Activated CD4-positive, CD25-positive, alpha-beta regulatory T cell treated with anti-CD3 and anti-CD28 coated beads, Interleukin-2, amount 50 U/mL, for 16 hours (primary cell): ENCODE data around the gene YBX3.

Experiments
- DNase-seq: peaks from one replicate; pipeline ENCODE4 v3.0.0-alpha.2; 2020; ENCODE audit warnings: low read depth, low spot score

Gene YBX3

DNA sequence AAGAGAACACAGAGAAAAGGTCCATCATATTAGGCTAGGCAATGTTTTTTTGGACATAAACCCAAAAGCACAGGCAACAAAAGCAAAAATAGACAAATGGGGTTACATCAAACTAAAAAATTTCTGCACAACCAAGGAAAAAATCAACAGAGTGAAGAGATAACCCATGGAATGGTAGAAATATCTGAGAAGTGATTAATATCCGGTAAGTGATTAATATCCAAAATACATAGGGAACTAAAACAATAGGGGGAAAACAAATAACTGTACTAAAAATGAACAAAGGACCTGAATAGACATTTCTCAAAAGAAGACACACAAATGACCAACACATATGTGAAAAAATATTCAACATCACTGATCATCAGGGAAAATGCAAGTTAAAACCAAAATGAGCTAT, 53.6 kb downstream of the YBX3 start:
- DNase-seq = no peak

GRCh38 chr12:10668526-10668925, 54.6 kb downstream of the YBX3 start:
- no peak for DNase-seq

DNA sequence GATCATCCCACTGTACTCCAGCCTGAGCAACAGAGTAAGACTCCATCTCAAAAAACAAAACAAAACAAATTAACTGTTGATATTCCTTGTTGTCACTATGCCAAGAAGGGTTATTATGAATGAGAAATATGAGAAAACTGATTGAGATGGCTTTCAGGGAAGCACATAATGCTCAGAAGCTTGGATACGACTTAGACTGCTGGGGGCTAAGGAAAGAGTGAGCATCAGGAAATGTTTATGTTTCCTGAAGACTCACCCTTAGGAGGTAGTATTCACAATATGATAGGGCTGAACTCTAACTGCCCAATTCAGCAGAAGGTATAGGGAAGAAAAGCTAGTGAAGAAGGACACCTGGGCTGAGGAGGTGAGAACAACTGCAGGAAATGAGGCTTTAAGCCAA, 55.5 kb downstream of the YBX3 start:
- DNase-seq = no peak

DNA sequence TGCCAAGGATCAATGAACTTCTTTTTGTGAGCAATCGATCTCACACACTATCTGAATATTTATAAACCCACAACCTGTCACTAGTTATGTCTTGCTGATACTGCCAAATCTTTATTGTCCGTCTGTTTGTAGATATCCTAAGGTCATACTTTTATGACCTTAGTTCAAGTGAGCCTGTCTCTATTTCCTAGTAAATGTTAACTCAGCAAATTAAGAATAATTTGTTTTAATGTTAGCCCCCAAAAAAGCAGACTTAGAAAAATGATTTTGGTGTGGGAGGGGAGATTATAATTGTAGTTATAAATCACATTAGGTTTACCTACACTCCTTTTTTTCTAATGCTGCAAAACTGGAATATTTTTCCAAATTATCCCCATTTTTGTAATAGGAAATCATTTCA, 58.6 kb downstream of the YBX3 start:
- DNase-seq = no peak

- DNase-seq = no peak
These were observed 59.3 kb downstream of the YBX3 start for GRCh38 chr12:10663869-10664268.

GRCh38 chr12:10661338-10661737, 61.8 kb downstream of the YBX3 start:
- no peak for DNase-seq

GRCh38 chr12:10654003-10654402, 69.1 kb downstream of the YBX3 start:
- DNase-seq = no peak

- DNase-seq = no peak
These were observed 70.9 kb downstream of the YBX3 start for GRCh38 chr12:10652192-10652591.
